NB4 (cell line): ENCODE measurements around the gene PLPPR1.

Experiments used
- CTCF ChIP-seq: IDR thresholded peaks from one replicate; pipeline ENCODE4 v1.5.1; 2012; ENCODE audit warnings: low read depth, low read length
- MAX ChIP-seq: IDR thresholded peaks from 2 replicates; pipeline ENCODE4 v1.6.1; 2011; ENCODE audit warnings: low read depth, low read length
- POLR2A ChIP-seq: IDR thresholded peaks from 2 replicates; pipeline ENCODE4 v1.6.1; 2011; ENCODE audit warnings: mild to moderate bottlenecking; ENCODE audit not compliant: insufficient read length; ENCODE audit errors: extremely low read depth

DNA sequence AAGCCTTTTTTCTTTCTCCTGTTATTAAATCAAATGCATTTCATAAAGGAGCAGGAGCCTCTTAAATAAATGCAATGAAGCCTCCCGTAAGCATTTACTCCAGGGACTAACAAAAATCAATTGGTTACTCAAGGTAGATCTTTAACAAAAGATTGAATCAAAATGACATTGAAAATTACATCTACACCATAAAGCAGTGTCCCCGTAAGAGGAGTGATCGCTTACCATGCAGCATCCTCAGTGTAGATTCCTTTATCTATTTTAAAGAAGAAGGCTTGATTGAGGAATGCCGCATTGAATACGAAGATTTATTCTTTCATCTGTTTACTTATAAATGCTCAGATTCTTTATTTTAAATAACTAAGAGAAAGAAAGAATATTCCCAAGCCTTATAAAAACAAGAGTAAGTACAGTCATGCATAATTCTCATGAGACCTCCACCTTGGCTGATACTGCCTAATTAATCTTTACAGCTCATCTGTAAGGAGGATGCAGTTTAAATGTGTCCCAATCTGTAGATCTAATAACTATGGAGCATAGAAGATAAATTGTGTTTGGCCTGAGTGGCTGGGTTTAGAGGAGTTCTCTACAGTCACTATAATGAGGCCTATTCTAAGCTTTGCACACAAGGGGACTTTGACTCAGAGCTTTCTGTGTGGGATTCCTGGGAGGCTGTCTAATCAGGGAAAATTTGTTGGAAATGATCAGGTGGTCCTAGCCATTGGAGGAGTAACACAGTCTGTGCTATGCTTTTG lies 55.1 kb downstream of the PLPPR1 start:
- TF ChIP-seq CTCF (no peak), POLR2A (no peak), MAX (no peak)
